HepG2 (cell line): ENCODE measurements around the gene KIF23. TPM values are rescaled to one million over a fixed set of nuclear protein-coding genes. Genes with fewer than 3 reads are reported as not detected.

Experiments used
- CCDC6 ChIP-seq: sonication (generic); formaldehyde crosslinking; IDR thresholded peaks from 2 replicates; pipeline ENCODE4 v1.8.1; 2022; ENCODE audit warnings: mild to moderate bottlenecking, missing genetic modification reagents, moderate library complexity
- DMAP1 ChIP-seq: IDR thresholded peaks from 2 replicates; pipeline ENCODE4 v1.6.1; 2016
- DPF2 ChIP-seq: sonication (generic); formaldehyde crosslinking; IDR thresholded peaks from 2 replicates; pipeline ENCODE4 v1.4.0; 2020; ENCODE audit warnings: mild to moderate bottlenecking, low read depth, missing genetic modification reagents, borderline replicate concordance
- IKZF5 ChIP-seq: IDR thresholded peaks from 2 replicates; pipeline ENCODE4 v1.6.1; 2018; ENCODE audit warnings: missing genetic modification reagents, mild to moderate bottlenecking, missing compliant biosample characterization
- PAXIP1 ChIP-seq: sonication (generic); formaldehyde crosslinking; conservative IDR thresholded peaks from 2 replicates; pipeline ENCODE4 v1.4.0; 2020; ENCODE audit warnings: mild to moderate bottlenecking, missing genetic modification reagents, moderate library complexity
- SNAPC4 ChIP-seq: sonication (generic); formaldehyde crosslinking; IDR thresholded peaks from 2 replicates; pipeline ENCODE4 v1.4.0; 2020; ENCODE audit warnings: mild to moderate bottlenecking, missing genetic modification reagents
- SPEN ChIP-seq: sonication (generic); formaldehyde crosslinking; IDR thresholded peaks from 2 replicates; pipeline ENCODE4 v1.5.1; 2020; ENCODE audit warnings: low read depth, mild to moderate bottlenecking, missing genetic modification reagents
- ZBTB39 ChIP-seq: sonication (generic); formaldehyde crosslinking; IDR thresholded peaks from 2 replicates; pipeline ENCODE4 v1.5.0; 2020; ENCODE audit warnings: missing genetic modification reagents
- ZFX ChIP-seq: sonication (generic); formaldehyde crosslinking; IDR thresholded peaks from 2 replicates; pipeline ENCODE4 v1.4.0; 2020; ENCODE audit warnings: mild to moderate bottlenecking, low read depth, missing genetic modification reagents, moderate library complexity
- ZNF326 ChIP-seq: sonication (generic); formaldehyde crosslinking; IDR thresholded peaks from 2 replicates; pipeline ENCODE4 v1.4.0; 2020; ENCODE audit warnings: missing genetic modification reagents, borderline replicate concordance
- ZNF737 ChIP-seq: sonication (generic); formaldehyde crosslinking; IDR thresholded peaks from 2 replicates; pipeline ENCODE4 v1.5.0; 2020; ENCODE audit warnings: missing genetic modification reagents, mild to moderate bottlenecking, borderline replicate concordance
- ZNF781 ChIP-seq: sonication (generic); formaldehyde crosslinking; IDR thresholded peaks from 2 replicates; pipeline ENCODE4 v1.5.1; 2020; ENCODE audit warnings: borderline replicate concordance, mild to moderate bottlenecking, missing genetic modification reagents; ENCODE audit errors: not compliant biosample characterization
- ZNF83 ChIP-seq: sonication (generic); formaldehyde crosslinking; IDR thresholded peaks from 2 replicates; pipeline ENCODE4 v1.4.0; 2020; ENCODE audit warnings: missing genetic modification reagents, mild to moderate bottlenecking, borderline replicate concordance
- polyA plus RNA-seq, 8 experiments: library from polyadenylated mRNA; depleted of rRNA in 3 of 8; stranded (reverse) in 7 of 8; unstranded in 1 of 8; fragments of >200 nt; fragmentation: Illumina TruSeq in 4 of 8; extraction: Trizol in 4 of 8; gene quantifications; 2 replicates each; pipeline versions ENCODE4 v1.2.1 to v1.2.3, GENCODE V29; 2011 to 2016; ENCODE audit warnings: low read depth in 4 of 8, missing spikeins in 1 of 8, mixed read lengths in 1 of 8; ENCODE audit not compliant: insufficient read depth in 1 of 8
- total RNA-seq, 5 experiments: library from RNA; depleted of rRNA; stranded (reverse); fragments of >200 nt; fragmentation: Illumina TruSeq; extraction: Trizol; gene quantifications; 2 replicates each; pipeline ENCODE4 v1.2.3, GENCODE V29; 2016; ENCODE audit warnings: low read depth in 1 of 5

KIF23 gene
- total and polyA plus RNA-seq, 2 of the 13 experiments (the other 11 are each of a cell fraction or from before 2014, with no cell fraction given): 11.3 to 38.1 TPM

GRCh38 chr15:69451951-69452691 lies 38.0 kb downstream of the KIF23 start (continued):
- TF ChIP-seq CCDC6 (CRISPR knock-in tag) (peak; percentile 7; the same call in 1 of the 2 replicates), ZNF781 (CRISPR knock-in tag) (peak; percentile 47), ZNF737 (CRISPR knock-in tag) (0 out of 2 replicates have a peak, but pooled peaks have one; percentile 17), ZNF326 (no peak), ZBTB39 (CRISPR knock-in tag) (peak; percentile 26; the same call in 1 of the 2 replicates), DPF2 (CRISPR knock-in tag) (0 out of 2 replicates have a peak, but pooled peaks have one; percentile 50), PAXIP1 (CRISPR knock-in tag) (peak; percentile 32; the same call in 1 of the 2 replicates), SPEN (CRISPR knock-in tag) (peak; percentile 53), ZFX (CRISPR knock-in tag) (peak; percentile 97), DMAP1 (CRISPR knock-in tag) (no peak), ZNF83 (CRISPR knock-in tag) (no peak), IKZF5 (CRISPR knock-in tag) (no peak), SNAPC4 (peak; percentile 65)
